ENCODE measurements around the gene C6orf120. TPM values are rescaled to one million over a fixed set of nuclear protein-coding genes. Genes with fewer than 3 reads are reported as not detected.
A peak's percentile ranks its signal among the peaks of the same experiment; 100 is the strongest.

C6orf120 gene
- total and polyA plus RNA-seq, 4 donors = 4.3 to 23.9 (median 21.9) TPM

- no peak for ATAC-seq (ENCODE audit: insufficient read depth, low FRiP score)
- Histone ChIP-seq H3K36me3 (ENCODE audit: control insufficient read depth in 4 of 4, insufficient read depth in 4 of 4, low read length in 4 of 4) (peaks cover 0 to 16% (median 5%) of the 10 kb centered on the region in 4 donors), H3K9ac (ENCODE audit: insufficient read depth in 1 of 2, low read length in 2 of 2) (no peak overlapping the region), H3K4me3 (no peak overlapping the region), H3K4me1 (ENCODE audit: control insufficient read depth in 5 of 5, insufficient read depth in 5 of 5, low read length in 5 of 5) (peaks cover 0 to 37% (median 5%) of the 10 kb centered on the region in 5 donors), H3K27me3 (ENCODE audit: control insufficient read depth in 3 of 3, insufficient read depth in 3 of 3, low read length in 2 of 3) (no peaks in the 10 kb centered on the region), H3K27ac (ENCODE audit: low read depth in 1 of 2, low read length in 1 of 2) (no peak overlapping the region), H3K9me3 (ENCODE audit: control insufficient read depth in 4 of 4, insufficient read depth in 3 of 4, low read length in 3 of 4) (peaks cover 0 to 3% (median 1%) of the 10 kb centered on the region in 4 donors)
- peak in 1 of 3 donors; percentile 6 for DNase-seq
- WGBS, 2 donors = 49 to 51% methylated on average over 5 of the region's 5 CpGs
- no peak for TF ChIP-seq CTCF (IDR thresholded peaks at IDR 0.05; ENCODE audit: control extremely low read depth, extremely low read depth)
Measured at GRCh38 chr6:169700296-169700695, 1.6 kb upstream of the C6orf120 start.

- H3K9me3 ChIP-seq (ENCODE audit: control insufficient read depth in 4 of 4, insufficient read depth in 3 of 4, low read length in 3 of 4) = no peaks in the 10 kb centered on the region
- H3K4me1 ChIP-seq (ENCODE audit: control insufficient read depth in 5 of 5, insufficient read depth in 5 of 5, low read length in 5 of 5) = peaks cover 0 to 37% (median 5%) of the 10 kb centered on the region in 5 donors
- peak overlapping the region; percentile 31 to 74 for H3K9ac ChIP-seq (ENCODE audit: insufficient read depth in 1 of 2, low read length in 2 of 2)
- WGBS, 2 donors = 0% methylated on average over 54 of the region's 54 CpGs
- peaks cover 0 to 16% (median 7%) of the 10 kb centered on the region in 4 donors for H3K36me3 ChIP-seq (ENCODE audit: control insufficient read depth in 4 of 4, insufficient read depth in 4 of 4, low read length in 4 of 4)
- peak overlapping the region; percentile 88 for H3K4me3 ChIP-seq
- H3K27me3 ChIP-seq (ENCODE audit: control insufficient read depth in 3 of 3, insufficient read depth in 3 of 3, low read length in 2 of 3) = no peaks in the 10 kb centered on the region
- ATAC-seq (ENCODE audit: insufficient read depth, low FRiP score) (no peak), DNase-seq (no peak)
- no peak for TF ChIP-seq CTCF (IDR thresholded peaks at IDR 0.05; ENCODE audit: control extremely low read depth, extremely low read depth)
- peak overlapping the region; percentile 96 to 97 for H3K27ac ChIP-seq (ENCODE audit: low read depth in 1 of 2, low read length in 1 of 2)
Measured at GRCh38 chr6:169701311-169701953, 494 bp upstream of the C6orf120 start.

- H3K4me3 ChIP-seq = peak overlapping the region; percentile 88
- H3K4me1 ChIP-seq (ENCODE audit: control insufficient read depth in 5 of 5, insufficient read depth in 5 of 5, low read length in 5 of 5) = peaks cover 0 to 37% (median 5%) of the 10 kb centered on the region in 5 donors
- H3K36me3 ChIP-seq (ENCODE audit: control insufficient read depth in 4 of 4, insufficient read depth in 4 of 4, low read length in 4 of 4) = peaks cover 0 to 18% (median 12%) of the 10 kb centered on the region in 4 donors
- no peak for TF ChIP-seq CTCF (IDR thresholded peaks at IDR 0.05; ENCODE audit: control extremely low read depth, extremely low read depth)
- DNase-seq (no peak), ATAC-seq (ENCODE audit: insufficient read depth, low FRiP score) (no peak)
- peak overlapping the region; percentile 96 to 97 for H3K27ac ChIP-seq (ENCODE audit: low read depth in 1 of 2, low read length in 1 of 2)
- H3K9ac ChIP-seq (ENCODE audit: insufficient read depth in 1 of 2, low read length in 2 of 2) = peak overlapping the region; percentile 42 to 69
- 4 to 5% methylated on average over 22 of the region's 22 CpGs for WGBS, 2 donors
- no peaks in the 10 kb centered on the region for H3K27me3 ChIP-seq (ENCODE audit: control insufficient read depth in 3 of 3, insufficient read depth in 3 of 3, low read length in 2 of 3)
- no peaks in the 10 kb centered on the region for H3K9me3 ChIP-seq (ENCODE audit: control insufficient read depth in 4 of 4, insufficient read depth in 3 of 4, low read length in 3 of 4)
Measured at GRCh38 chr6:169702840-169703246, 917 bp downstream of the C6orf120 start.
